HEK293 (cell line): ENCODE data around the gene KRTAP10-5.
A peak's percentile ranks its signal among the peaks of the same experiment; 100 is the strongest.

Experiments used
- CTCF ChIA-PET: fragments of 350-600 bp; formaldehyde crosslinking; extraction: SDS; loops from one replicate; lab custom pipeline; 2021; ENCODE audit warnings: antibody characterized with exemption; lab: Yijun Ruan, JAX
- POLR2A ChIA-PET: fragments of 300-600 bp; formaldehyde crosslinking; extraction: SDS; loops from one replicate; lab custom pipeline; 2020; ENCODE audit warnings: antibody characterized with exemption, inconsistent platforms; lab: Yijun Ruan, JAX
- H3K27ac ChIP-seq: fragments of 200-500 bp; sonication (Bioruptor generic); 2 replicates; pipeline ENCODE4 v1.5.1; 2014; ENCODE audit warnings: low read depth, low read length, control low read depth, inconsistent platforms; ENCODE audit errors: extremely low read depth
- H3K36me3 ChIP-seq, 2 experiments: fragments of 200-500 bp in 1 of 2; sonication (Bioruptor generic) in 1 of 2; 1 replicate in 1 of 2; 2 replicates in 1 of 2; pipeline ENCODE4 v1.5.1; 2014 to 2017; ENCODE audit warnings: inconsistent platforms in 2 of 2, low read length in 2 of 2; ENCODE audit not compliant: control insufficient read depth in 2 of 2, insufficient read depth in 1 of 2
- H3K4me1 ChIP-seq: fragments of 200-500 bp; sonication (Bioruptor generic); 2 replicates; pipeline ENCODE4 v1.5.1; 2014; ENCODE audit warnings: mild to moderate bottlenecking, low read length, inconsistent platforms; ENCODE audit not compliant: control insufficient read depth, insufficient read depth
- H3K4me3 ChIP-seq: 2 replicates; pipeline ENCODE4 v1.5.1; 2011; ENCODE audit warnings: low read depth, mild to moderate bottlenecking, control low read depth, low read length, moderate library complexity
- H3K9me3 ChIP-seq: fragments of 200-500 bp; sonication (Bioruptor generic); 2 replicates; pipeline ENCODE4 v1.5.1; 2014; ENCODE audit warnings: low read depth, low read length, inconsistent platforms; ENCODE audit not compliant: control insufficient read depth, insufficient read depth
- GLI2 ChIP-seq: fragments of 450-650 bp; formaldehyde crosslinking; IDR thresholded peaks from 2 replicates; pipeline ENCODE4; 2017; ENCODE audit warnings: missing biosample characterization, missing genetic modification characterization, low read depth, borderline replicate concordance
- ZIC2 ChIP-seq: fragments of 450-650 bp; formaldehyde crosslinking; IDR thresholded peaks from 2 replicates; pipeline ENCODE4 v1.5.1; 2016; ENCODE audit warnings: missing biosample characterization, missing genetic modification characterization
- ZNF184 ChIP-seq: fragments of 450-650 bp; IDR thresholded peaks from 2 replicates; pipeline ENCODE4 v1.5.1; 2018; ENCODE audit warnings: missing biosample characterization, mild to moderate bottlenecking, missing genetic modification characterization
- ZNF398 ChIP-seq: fragments of 450-650 bp; formaldehyde crosslinking; IDR thresholded peaks from 2 replicates; pipeline ENCODE4 v1.5.1; 2017; ENCODE audit warnings: missing biosample characterization, missing genetic modification characterization
- ZNF48 ChIP-seq: fragments of 450-650 bp; formaldehyde crosslinking; IDR thresholded peaks from 2 replicates; pipeline ENCODE4 v1.5.1; 2016; ENCODE audit warnings: missing biosample characterization, missing genetic modification characterization

Gene KRTAP10-5

GRCh38 chr21:44530221-44530902 lies 50.0 kb downstream of the KRTAP10-5 start (continued):
- TF ChIP-seq GLI2, result no peak

GRCh38 chr21:44529503-44530125 lies 50.8 kb downstream of the KRTAP10-5 start:
- H3K27ac ChIP-seq, result no peak overlapping the region
- no peaks in the 10 kb centered on the region for H3K4me1 ChIP-seq
- no peaks in the 10 kb centered on the region for H3K9me3 ChIP-seq
- H3K4me3 ChIP-seq, result no peak overlapping the region
- CTCF ChIA-PET, result interaction anchor here (0.9 kb wide), 1 partner anchor 19 kb away, joined by 3 read pairs; no protein-coding TSS in a partner anchor
- TF ChIP-seq ZNF398 (tag by site-specific recombination) (no peak), ZNF184 (no peak), ZNF48 (tag by site-specific recombination) (no peak), ZIC2 (peak; percentile 74)
- POLR2A ChIA-PET, result no interaction called here
- no peaks in the 10 kb centered on the region for H3K36me3 ChIP-seq
